Measurements from ENCODE around the gene PDE7B. TPM values are rescaled to one million over a fixed set of nuclear protein-coding genes. Genes with fewer than 3 reads are reported as not detected.

Gene PDE7B
- polyA plus RNA-seq, 1 of the 3 experiments (the other 2 are of a cell fraction) = 1.9 TPM

DNA sequence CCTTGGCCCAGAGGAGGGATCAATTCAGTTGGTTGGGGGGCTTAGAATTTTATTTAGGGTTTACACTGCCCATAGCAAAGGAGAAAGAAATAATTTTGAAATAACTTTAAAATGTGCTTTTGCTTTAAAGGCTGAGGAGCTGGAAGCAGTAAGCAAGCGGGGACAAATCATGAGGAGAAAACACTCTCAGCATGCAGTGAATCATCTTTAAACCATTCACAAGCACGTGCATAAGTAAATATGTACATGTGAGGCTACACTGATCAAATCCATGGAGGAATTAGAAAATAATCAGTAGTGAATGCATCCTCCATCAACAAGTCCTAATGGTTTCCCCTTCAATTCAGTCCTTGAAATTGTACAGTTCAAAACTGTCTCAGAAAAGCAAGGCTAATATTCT lies 217.6 kb downstream of the PDE7B start:
- Histone ChIP-seq H3F3A (replicated peaks; ENCODE audit: insufficient read depth) (peaks cover 7% of the 10 kb centered on the region), H3K27ac (ENCODE audit: low read depth in 2 of 2, low read length in 1 of 2) (peak overlapping the region in 1 of 2 experiments; percentile 66; a peak in 1 of 4 replicates), H4K20me1 (ENCODE audit: insufficient read depth) (no peaks in the 10 kb centered on the region), H2AFZ (ENCODE audit: low read depth) (peak overlapping the region; percentile 77; the same call in 1 of the 2 replicates), H3K27me3 (ENCODE audit: insufficient read depth) (no peaks in the 10 kb centered on the region), H3K4me3 (ENCODE audit: low read depth in 2 of 2, low read length in 1 of 2) (no peak overlapping the region), H3K9ac (no peak overlapping the region), H3K9me3 (no peaks in the 10 kb centered on the region), H3K9me2 (no peaks in the 10 kb centered on the region; the same call in 1 of the 2 replicates), H3K79me2 (ENCODE audit: insufficient read depth) (no peaks in the 10 kb centered on the region), H3K36me3 (replicated peaks in 1 of 2; ENCODE audit: control insufficient read depth in 1 of 2, insufficient read depth in 2 of 2, low read length in 1 of 2) (no peaks in the 10 kb centered on the region), H3K4me2 (peak overlapping the region; percentile 30; the same call in 1 of the 2 replicates), H3K4me1 (ENCODE audit: control insufficient read depth in 1 of 2, insufficient read depth in 2 of 2, low read depth in 1 of 2, low read length in 1 of 2) (peaks cover 0 to 6% of the 10 kb centered on the region in 2 experiments; a peak in 2 of 4 replicates)
- ChIA-PET CTCF (no interaction called here), POLR2A (no interaction called here)
- DNase-seq = no peak
- WGBS (ENCODE audit: low lambda C conversion rate) = 20% methylated on average over 2 of the region's 2 CpGs
- no peak for TF ChIP-seq TCF12 (IDR thresholded peaks at IDR 0.05)
- no peak for TF ChIP-seq SIN3A (IDR thresholded peaks at IDR 0.05; ENCODE audit: borderline replicate concordance, low read depth, low read length)
- no peak for TF ChIP-seq CTCF (IDR thresholded peaks at IDR 0.05)
- no peak for TF ChIP-seq GATA2 (CRISPR knock-in tag; IDR thresholded peaks at IDR 0.05)
- TF ChIP-seq YY1 (IDR thresholded peaks at IDR 0.05; ENCODE audit: low read depth) = no peak
- TF ChIP-seq REST (IDR thresholded peaks at IDR 0.05; ENCODE audit: low read depth, low read length) = no peak
- TF ChIP-seq, protein P1, sequence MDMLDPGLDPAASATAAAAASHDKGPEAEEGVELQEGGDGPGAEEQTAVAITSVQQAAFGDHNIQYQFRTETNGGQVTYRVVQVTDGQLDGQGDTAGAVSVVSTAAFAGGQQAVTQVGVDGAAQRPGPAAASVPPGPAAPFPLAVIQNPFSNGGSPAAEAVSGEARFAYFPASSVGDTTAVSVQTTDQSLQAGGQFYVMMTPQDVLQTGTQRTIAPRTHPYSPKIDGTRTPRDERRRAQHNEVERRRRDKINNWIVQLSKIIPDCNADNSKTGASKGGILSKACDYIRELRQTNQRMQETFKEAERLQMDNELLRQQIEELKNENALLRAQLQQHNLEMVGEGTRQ (IDR thresholded peaks at IDR 0.05; ENCODE audit: borderline replicate concordance, low read depth, low read length) = no peak
- no peak for TF ChIP-seq EZH2phosphoT487 (IDR thresholded peaks at IDR 0.05; ENCODE audit: borderline replicate concordance, low read depth)
- TF ChIP-seq, protein P2, sequence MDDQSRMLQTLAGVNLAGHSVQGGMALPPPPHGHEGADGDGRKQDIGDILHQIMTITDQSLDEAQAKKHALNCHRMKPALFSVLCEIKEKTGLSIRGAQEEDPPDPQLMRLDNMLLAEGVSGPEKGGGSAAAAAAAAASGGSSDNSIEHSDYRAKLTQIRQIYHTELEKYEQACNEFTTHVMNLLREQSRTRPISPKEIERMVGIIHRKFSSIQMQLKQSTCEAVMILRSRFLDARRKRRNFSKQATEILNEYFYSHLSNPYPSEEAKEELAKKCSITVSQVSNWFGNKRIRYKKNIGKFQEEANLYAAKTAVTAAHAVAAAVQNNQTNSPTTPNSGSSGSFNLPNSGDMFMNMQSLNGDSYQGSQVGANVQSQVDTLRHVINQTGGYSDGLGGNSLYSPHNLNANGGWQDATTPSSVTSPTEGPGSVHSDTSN (IDR thresholded peaks at IDR 0.05) = no peak
- no peak for TF ChIP-seq RFX5 (IDR thresholded peaks at IDR 0.05; ENCODE audit: low read length)
- TF ChIP-seq MXI1 (IDR thresholded peaks at IDR 0.05; ENCODE audit: low read depth, low read length) = no peak
- TF ChIP-seq GABPA (IDR thresholded peaks at IDR 0.05; ENCODE audit: low read depth) = no peak
- no peak for TF ChIP-seq FOXM1 (IDR thresholded peaks at IDR 0.05; ENCODE audit: low read depth)
- TF ChIP-seq SMC3 (IDR thresholded peaks at IDR 0.05; ENCODE audit: low read depth, low read length) = no peak
- TF ChIP-seq MEF2A (IDR thresholded peaks at IDR 0.05; ENCODE audit: borderline replicate concordance, low read depth) = no peak
- TF ChIP-seq TEAD4 (IDR thresholded peaks at IDR 0.05; ENCODE audit: borderline replicate concordance, insufficient read depth) = 0 out of 2 replicates have a peak, but pooled peaks have one; percentile 10
- TF ChIP-seq FOSL2 (IDR thresholded peaks at IDR 0.05; ENCODE audit: borderline replicate concordance, low read depth) = peak; percentile 58
- TF ChIP-seq ELF1 (IDR thresholded peaks at IDR 0.05) = no peak
- no peak for TF ChIP-seq RCOR1 (IDR thresholded peaks at IDR 0.05; ENCODE audit: low read length)
- TF ChIP-seq EP300 (IDR thresholded peaks at IDR 0.05; ENCODE audit: borderline replicate concordance in 1 of 2, low read depth in 1 of 2, low read length in 1 of 2) = peak in 1 of 2 experiments; percentile 33; a peak in 1 of 4 replicates
- TF ChIP-seq JUND (IDR thresholded peaks at IDR 0.05) = peak; percentile 50
- no peak for TF ChIP-seq IRF3 (IDR thresholded peaks at IDR 0.05; ENCODE audit: low read depth, low read length)
- no peak for TF ChIP-seq RAD21 (IDR thresholded peaks at IDR 0.05; ENCODE audit: low read length)
- TF ChIP-seq, protein P3, sequence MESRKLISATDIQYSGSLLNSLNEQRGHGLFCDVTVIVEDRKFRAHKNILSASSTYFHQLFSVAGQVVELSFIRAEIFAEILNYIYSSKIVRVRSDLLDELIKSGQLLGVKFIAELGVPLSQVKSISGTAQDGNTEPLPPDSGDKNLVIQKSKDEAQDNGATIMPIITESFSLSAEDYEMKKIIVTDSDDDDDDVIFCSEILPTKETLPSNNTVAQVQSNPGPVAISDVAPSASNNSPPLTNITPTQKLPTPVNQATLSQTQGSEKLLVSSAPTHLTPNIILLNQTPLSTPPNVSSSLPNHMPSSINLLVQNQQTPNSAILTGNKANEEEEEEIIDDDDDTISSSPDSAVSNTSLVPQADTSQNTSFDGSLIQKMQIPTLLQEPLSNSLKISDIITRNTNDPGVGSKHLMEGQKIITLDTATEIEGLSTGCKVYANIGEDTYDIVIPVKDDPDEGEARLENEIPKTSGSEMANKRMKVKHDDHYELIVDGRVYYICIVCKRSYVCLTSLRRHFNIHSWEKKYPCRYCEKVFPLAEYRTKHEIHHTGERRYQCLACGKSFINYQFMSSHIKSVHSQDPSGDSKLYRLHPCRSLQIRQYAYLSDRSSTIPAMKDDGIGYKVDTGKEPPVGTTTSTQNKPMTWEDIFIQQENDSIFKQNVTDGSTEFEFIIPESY (IDR thresholded peaks at IDR 0.05; ENCODE audit: borderline replicate concordance, low read depth) = no peak
- TF ChIP-seq NRF1 (IDR thresholded peaks at IDR 0.05; ENCODE audit: low read depth, low read length) = no peak

All from SK-N-SH (cell line).